Lung microvascular endothelial cell (primary cell): ENCODE measurements around the gene CPA3. TPM values are rescaled to one million over a fixed set of nuclear protein-coding genes. Genes with fewer than 3 reads are reported as not detected.

Experiments
- DNase-seq, 2 donors: peaks; one replicate each; pipeline versions ENCODE4 v3.0.0 to v3.0.0-alpha.2; 2010; ENCODE audit warnings: low read depth in 2 of 2
- total RNA-seq: library from RNA; depleted of rRNA; stranded (reverse); fragments of >200 nt; gene quantifications from 2 replicates; pipeline ENCODE4 v1.2.1, GENCODE V29; 2014

The CPA3 gene
- total RNA-seq, 1 donor from 2014 or later = not detected

- DNase-seq = no peak
Observed at GRCh38 chr3:148916132-148916531, 51.0 kb downstream of the CPA3 start.

- DNase-seq = no peak
Observed at GRCh38 chr3:148922467-148922866, 57.4 kb downstream of the CPA3 start.

GRCh38 chr3:148923592-148923991 is 58.5 kb downstream of the CPA3 start:
- no peak for DNase-seq

GRCh38 chr3:148924562-148924961 is 59.5 kb downstream of the CPA3 start:
- DNase-seq = peak in 1 of 2 donors; percentile 31

- DNase-seq = no peak
Observed at GRCh38 chr3:148925845-148926244, 60.7 kb downstream of the CPA3 start.

GRCh38 chr3:148930752-148931151 is 65.7 kb downstream of the CPA3 start:
- no peak for DNase-seq

- DNase-seq = no peak
Observed at GRCh38 chr3:148931574-148931973, 66.5 kb downstream of the CPA3 start.

GRCh38 chr3:148932972-148933371 is 67.9 kb downstream of the CPA3 start:
- no peak for DNase-seq

- no peak for DNase-seq
Observed at GRCh38 chr3:148937467-148938255, 72.6 kb downstream of the CPA3 start.

- DNase-seq = no peak
Observed at GRCh38 chr3:148938306-148938705, 73.2 kb downstream of the CPA3 start.

GRCh38 chr3:148938936-148939335 is 73.8 kb downstream of the CPA3 start:
- DNase-seq = no peak

GRCh38 chr3:148940983-148941382 is 75.9 kb downstream of the CPA3 start:
- DNase-seq = no peak

- peak; percentile 88 to 92 for DNase-seq
Observed at GRCh38 chr3:148943506-148944205, 78.6 kb downstream of the CPA3 start.

GRCh38 chr3:148945116-148945515 is 80.0 kb downstream of the CPA3 start:
- no peak for DNase-seq

Other genes starting within 250 kb of the CPA3 start
- gene AGTR1, start 167.4 kb upstream of the CPA3 start, total RNA-seq = not detected in 2 replicates
- not detected in 2 replicates for gene CPB1, start 37.5 kb upstream of the CPA3 start, total RNA-seq
- gene GYG1, start 126.2 kb downstream of the CPA3 start, total RNA-seq = 35.5 and 38.3 TPM in 2 replicates
- 12.6 and 16.5 TPM in 2 replicates for gene HLTF, start 221.2 kb downstream of the CPA3 start, total RNA-seq